Neutrophil (primary cell): Measurements from ENCODE around the gene CD63.

Source experiments
- H3K27ac ChIP-seq: fragments of 200-600 bp; sonication (generic); 2 replicates; pipeline ENCODE4 v1.5.1; 2016; ENCODE audit warnings: mild to moderate bottlenecking, moderate library complexity
- H3K27me3 ChIP-seq: fragments of 200-600 bp; sonication (generic); 2 replicates; pipeline ENCODE4 v1.6.0; 2016; ENCODE audit warnings: mild to moderate bottlenecking
- H3K36me3 ChIP-seq: fragments of 200-600 bp; sonication (generic); 2 replicates; pipeline ENCODE4 v1.5.1; 2017
- H3K4me1 ChIP-seq, 2 experiments: fragments of 200-600 bp in 1 of 2; sonication (generic) in 1 of 2; 1 replicate in 1 of 2; 2 replicates in 1 of 2; pipeline versions ENCODE4 v1.5.1 to v1.6.1; 2013 to 2016; ENCODE audit warnings: low read depth in 1 of 2, low read length in 1 of 2, mild to moderate bottlenecking in 1 of 2, moderate library complexity in 1 of 2; ENCODE audit not compliant: control insufficient read depth in 1 of 2, insufficient read depth in 1 of 2
- H3K4me3 ChIP-seq, 2 experiments: fragments of 200-600 bp in 1 of 2; sonication (generic) in 1 of 2; 1 replicate in 1 of 2; 2 replicates in 1 of 2; pipeline ENCODE4 v1.5.1; 2013 to 2016; ENCODE audit warnings: low read depth in 1 of 2, low read length in 1 of 2, mild to moderate bottlenecking in 1 of 2, moderate library complexity in 1 of 2
- H3K9me3 ChIP-seq: fragments of 200-600 bp; sonication (generic); 2 replicates; pipeline ENCODE4 v1.5.1; 2016
- CTCF ChIP-seq: fragments of 200-600 bp; sonication (generic); IDR thresholded peaks from 2 replicates; pipeline ENCODE4 v1.5.1; 2016; ENCODE audit warnings: antibody characterized with exemption

The CD63 gene

GRCh38 chr12:55687746-55688145 is 41.1 kb downstream of the CD63 start:
- Histone ChIP-seq H3K4me3 (no peak overlapping the region), H3K27ac (no peak overlapping the region), H3K36me3 (no peaks in the 10 kb centered on the region), H3K9me3 (no peaks in the 10 kb centered on the region), H3K4me1 (no peaks in the 10 kb centered on the region), H3K27me3 (no peaks in the 10 kb centered on the region)
- TF ChIP-seq CTCF = no peak

DNA sequence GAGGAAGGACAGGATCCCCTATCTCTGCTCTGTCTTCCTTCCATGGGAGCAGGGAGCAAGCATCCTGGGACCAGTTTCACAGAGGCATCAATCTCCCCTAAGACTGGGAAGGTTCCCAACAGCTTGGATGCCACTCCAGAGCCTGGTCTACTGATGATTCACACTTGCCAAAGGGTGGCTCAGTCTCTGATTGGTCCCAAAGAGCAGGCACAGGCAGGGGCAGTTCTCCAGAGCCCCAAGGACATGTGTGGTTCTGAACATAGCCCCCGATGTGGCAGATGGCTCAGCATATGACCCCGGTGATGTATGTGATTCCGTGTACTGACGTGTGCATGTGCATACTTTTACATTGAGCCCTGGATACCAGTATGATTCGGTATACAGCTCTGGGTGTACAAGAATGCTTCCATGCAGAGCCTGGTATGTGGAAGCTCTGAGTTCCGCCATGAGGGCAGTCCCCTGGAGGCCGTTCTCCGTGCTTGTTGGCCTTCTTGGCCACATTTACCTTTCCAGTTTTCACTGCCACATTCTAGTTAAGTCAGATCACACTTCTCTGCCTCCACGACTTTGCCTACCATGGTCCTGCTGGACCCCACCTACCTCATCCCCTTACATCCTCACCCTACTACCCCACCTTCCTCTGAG is 42.3 kb downstream of the CD63 start:
- Histone ChIP-seq H3K4me3 (no peak overlapping the region), H3K27ac (no peak overlapping the region), H3K36me3 (no peaks in the 10 kb centered on the region), H3K4me1 (peaks cover 3 to 6% of the 10 kb centered on the region in 2 experiments), H3K27me3 (no peaks in the 10 kb centered on the region), H3K9me3 (no peaks in the 10 kb centered on the region)
- TF ChIP-seq CTCF = no peak

- Histone ChIP-seq H3K4me3 (no peak overlapping the region), H3K27ac (no peak overlapping the region), H3K9me3 (no peaks in the 10 kb centered on the region), H3K36me3 (no peaks in the 10 kb centered on the region), H3K4me1 (peaks cover 11 to 12% of the 10 kb centered on the region in 2 experiments), H3K27me3 (no peaks in the 10 kb centered on the region)
- TF ChIP-seq CTCF = no peak
Observed at GRCh38 chr12:55685671-55686070, 43.1 kb downstream of the CD63 start.

GRCh38 chr12:55684761-55685370 is 43.9 kb downstream of the CD63 start:
- Histone ChIP-seq H3K4me3 (no peak overlapping the region), H3K27ac (no peak overlapping the region), H3K27me3 (no peaks in the 10 kb centered on the region), H3K9me3 (no peaks in the 10 kb centered on the region), H3K4me1 (peaks cover 11 to 12% of the 10 kb centered on the region in 2 experiments), H3K36me3 (no peaks in the 10 kb centered on the region)
- TF ChIP-seq CTCF = no peak

DNA sequence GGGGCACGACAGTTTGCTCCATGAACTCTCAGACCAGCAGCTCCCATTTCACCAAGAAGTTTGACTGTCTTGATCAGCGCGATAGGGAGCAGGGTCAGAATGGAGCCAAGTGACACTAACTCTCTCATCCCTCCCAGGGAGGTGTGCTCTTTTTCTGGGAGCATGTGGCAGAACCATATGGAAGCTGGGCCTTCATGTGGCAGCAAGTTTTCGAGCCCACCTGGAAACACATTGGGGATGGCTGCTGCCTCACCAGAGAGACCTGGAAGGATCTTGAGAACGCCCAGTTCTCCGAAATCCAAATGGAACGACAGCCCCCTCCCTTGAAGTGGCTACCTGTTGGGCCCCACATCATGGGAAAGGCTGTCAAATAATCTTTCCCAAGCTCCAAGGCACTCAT is 45.1 kb downstream of the CD63 start:
- TF ChIP-seq CTCF = no peak
- H3K27me3 ChIP-seq = no peaks in the 10 kb centered on the region
- no peaks in the 10 kb centered on the region for H3K36me3 ChIP-seq
- H3K4me3 ChIP-seq = no peak overlapping the region
- H3K27ac ChIP-seq = no peak overlapping the region
- H3K9me3 ChIP-seq = no peaks in the 10 kb centered on the region
- peaks cover 11 to 12% of the 10 kb centered on the region in 2 experiments for H3K4me1 ChIP-seq
